GM23248 (cell line): ENCODE data around the gene ANKRD11.

Experiments used
- EZH2 ChIP-seq: fragments of 200-600 bp; sonication (generic); IDR thresholded peaks from 2 replicates; pipeline ENCODE4 v1.6.1; 2018; ENCODE audit warnings: antibody characterized with exemption, mild to moderate bottlenecking; ENCODE audit not compliant: insufficient read depth, poor library complexity, severe bottlenecking
- EZH2phosphoT487 ChIP-seq: fragments of 200-600 bp; sonication (generic); IDR thresholded peaks from 2 replicates; pipeline ENCODE4 v1.6.1; 2018; ENCODE audit warnings: antibody characterized with exemption, moderate library complexity, mild to moderate bottlenecking, low read depth; ENCODE audit not compliant: insufficient read depth

- TF ChIP-seq EZH2 (no peak), EZH2phosphoT487 (no peak)
Observed at GRCh38 chr16:89383095-89384003, 107.0 kb downstream of the ANKRD11 start.
